Ishikawa (cell line): Measurements from ENCODE around the gene AGPAT2.

ENCODE experiments used
- EP300 ChIP-seq: IDR thresholded peaks from 2 replicates; pipeline ENCODE4 v1.6.1; 2012; ENCODE audit warnings: borderline replicate concordance
- FOXM1 ChIP-seq: IDR thresholded peaks from 2 replicates; pipeline ENCODE4 v1.6.1; 2012; ENCODE audit warnings: low read depth, borderline replicate concordance
- MAX ChIP-seq: IDR thresholded peaks from 2 replicates; pipeline ENCODE4 v1.6.1; 2012
- RAD21 ChIP-seq: IDR thresholded peaks from 2 replicates; pipeline ENCODE4 v1.6.1; 2012; ENCODE audit warnings: low read depth
- REST ChIP-seq: IDR thresholded peaks from 2 replicates; pipeline ENCODE4 v1.6.1; 2012; ENCODE audit warnings: low read depth, mild to moderate bottlenecking
- USF1 ChIP-seq: IDR thresholded peaks from 2 replicates; pipeline ENCODE4 v1.6.1; 2012

GRCh38 chr9:136735812-136736480 lies 48.7 kb upstream of the AGPAT2 start:
- TF ChIP-seq RAD21 = no peak
- no peak for TF ChIP-seq REST
- TF ChIP-seq FOXM1 = no peak
- TF ChIP-seq MAX = no peak
- TF ChIP-seq USF1 = no peak
- no peak for TF ChIP-seq EP300
